Neural progenitor cell (in vitro differentiated cells): ENCODE data around the gene GPRC5D.

ENCODE experiments used
- EZH2 ChIP-seq: fragments of 200-600 bp; sonication (generic); IDR thresholded peaks from 2 replicates; pipeline ENCODE4 v1.6.1; 2017; ENCODE audit warnings: antibody characterized with exemption, mild to moderate bottlenecking, moderate library complexity
- EZH2phosphoT487 ChIP-seq: fragments of 200-600 bp; sonication (generic); IDR thresholded peaks from 2 replicates; pipeline ENCODE4 v1.6.1; 2017; ENCODE audit warnings: antibody characterized with exemption
- TF ChIP-seq, protein P1 (sequence below): fragments of 200-600 bp; sonication (generic); IDR thresholded peaks from 2 replicates; pipeline ENCODE4 v1.5.1; 2017; ENCODE audit warnings: antibody characterized with exemption, mild to moderate bottlenecking

DNA sequence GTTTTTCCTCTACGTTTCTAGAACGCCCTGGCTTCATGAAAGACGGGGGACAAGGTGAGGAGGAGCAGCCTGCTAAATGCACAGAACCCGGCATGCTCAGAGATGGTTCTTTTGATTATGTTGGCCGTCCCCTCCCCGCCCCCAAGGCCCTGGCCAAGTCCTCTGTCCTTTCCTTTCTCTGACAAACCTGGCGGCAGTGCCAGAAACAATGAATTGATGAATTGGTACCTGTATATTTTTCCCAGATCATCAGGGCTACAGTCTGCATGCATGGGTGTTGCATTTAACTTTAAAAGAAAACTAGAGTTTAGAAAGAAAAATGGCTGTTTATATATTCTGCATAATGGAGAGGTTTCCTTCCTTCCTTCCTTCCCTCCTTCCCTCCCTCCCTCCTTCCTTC lies 29.0 kb downstream of the GPRC5D start:
- TF ChIP-seq, protein P1, sequence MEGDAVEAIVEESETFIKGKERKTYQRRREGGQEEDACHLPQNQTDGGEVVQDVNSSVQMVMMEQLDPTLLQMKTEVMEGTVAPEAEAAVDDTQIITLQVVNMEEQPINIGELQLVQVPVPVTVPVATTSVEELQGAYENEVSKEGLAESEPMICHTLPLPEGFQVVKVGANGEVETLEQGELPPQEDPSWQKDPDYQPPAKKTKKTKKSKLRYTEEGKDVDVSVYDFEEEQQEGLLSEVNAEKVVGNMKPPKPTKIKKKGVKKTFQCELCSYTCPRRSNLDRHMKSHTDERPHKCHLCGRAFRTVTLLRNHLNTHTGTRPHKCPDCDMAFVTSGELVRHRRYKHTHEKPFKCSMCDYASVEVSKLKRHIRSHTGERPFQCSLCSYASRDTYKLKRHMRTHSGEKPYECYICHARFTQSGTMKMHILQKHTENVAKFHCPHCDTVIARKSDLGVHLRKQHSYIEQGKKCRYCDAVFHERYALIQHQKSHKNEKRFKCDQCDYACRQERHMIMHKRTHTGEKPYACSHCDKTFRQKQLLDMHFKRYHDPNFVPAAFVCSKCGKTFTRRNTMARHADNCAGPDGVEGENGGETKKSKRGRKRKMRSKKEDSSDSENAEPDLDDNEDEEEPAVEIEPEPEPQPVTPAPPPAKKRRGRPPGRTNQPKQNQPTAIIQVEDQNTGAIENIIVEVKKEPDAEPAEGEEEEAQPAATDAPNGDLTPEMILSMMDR: no peak
- no peak for TF ChIP-seq EZH2phosphoT487
- no peak for TF ChIP-seq EZH2
